ENCODE data around the gene SCO2.

DNA sequence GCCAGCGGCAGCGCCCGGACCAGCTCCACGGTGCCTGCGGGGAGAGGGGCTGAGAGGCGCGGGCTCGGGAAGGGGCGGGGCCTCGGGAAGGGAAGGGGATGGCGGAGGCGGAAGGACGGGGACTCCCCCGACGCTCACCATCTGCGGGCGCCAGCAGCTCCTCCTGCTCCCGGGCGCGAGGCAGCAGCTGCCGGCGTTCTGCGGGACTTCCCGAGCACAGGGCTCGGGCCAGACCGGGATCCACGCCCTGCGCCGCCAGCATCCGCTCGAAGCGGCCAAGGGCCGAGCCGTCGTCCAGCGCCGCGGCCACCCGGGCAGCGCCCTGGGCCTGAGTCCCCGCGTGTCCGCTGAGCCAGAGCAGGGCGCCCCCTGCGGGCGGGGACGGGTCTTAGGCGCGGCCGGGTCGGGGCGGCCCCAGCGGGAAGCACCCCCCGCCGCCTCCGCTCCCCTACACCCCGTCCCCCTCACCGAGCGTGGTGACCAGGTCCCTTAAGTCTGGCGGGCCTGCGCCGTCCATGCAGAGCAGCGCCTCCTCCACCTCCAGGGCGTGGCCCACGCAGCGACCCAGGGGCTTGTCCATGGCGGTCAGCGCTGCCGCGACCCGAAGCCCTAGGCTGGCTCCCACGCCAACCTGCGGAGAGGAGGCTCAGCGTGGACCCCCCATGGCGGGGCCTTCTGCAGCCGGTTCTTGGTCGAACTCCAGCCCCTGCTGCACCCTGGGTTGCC lies 873 bp upstream of the SCO2 start:
- TF ChIP-seq, protein P1, sequence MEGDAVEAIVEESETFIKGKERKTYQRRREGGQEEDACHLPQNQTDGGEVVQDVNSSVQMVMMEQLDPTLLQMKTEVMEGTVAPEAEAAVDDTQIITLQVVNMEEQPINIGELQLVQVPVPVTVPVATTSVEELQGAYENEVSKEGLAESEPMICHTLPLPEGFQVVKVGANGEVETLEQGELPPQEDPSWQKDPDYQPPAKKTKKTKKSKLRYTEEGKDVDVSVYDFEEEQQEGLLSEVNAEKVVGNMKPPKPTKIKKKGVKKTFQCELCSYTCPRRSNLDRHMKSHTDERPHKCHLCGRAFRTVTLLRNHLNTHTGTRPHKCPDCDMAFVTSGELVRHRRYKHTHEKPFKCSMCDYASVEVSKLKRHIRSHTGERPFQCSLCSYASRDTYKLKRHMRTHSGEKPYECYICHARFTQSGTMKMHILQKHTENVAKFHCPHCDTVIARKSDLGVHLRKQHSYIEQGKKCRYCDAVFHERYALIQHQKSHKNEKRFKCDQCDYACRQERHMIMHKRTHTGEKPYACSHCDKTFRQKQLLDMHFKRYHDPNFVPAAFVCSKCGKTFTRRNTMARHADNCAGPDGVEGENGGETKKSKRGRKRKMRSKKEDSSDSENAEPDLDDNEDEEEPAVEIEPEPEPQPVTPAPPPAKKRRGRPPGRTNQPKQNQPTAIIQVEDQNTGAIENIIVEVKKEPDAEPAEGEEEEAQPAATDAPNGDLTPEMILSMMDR (IDR thresholded peaks at IDR 0.05; ENCODE audit: poor library complexity, severe bottlenecking): peak; percentile 75
- peak; percentile 16 for TF ChIP-seq POLR2AphosphoS5 (IDR thresholded peaks at IDR 0.05)

Measured in neural cell (in vitro differentiated cells).